HEK293 (cell line): ENCODE measurements around the gene STAT3.

Experiments used
- CTCF ChIA-PET: fragments of 350-600 bp; formaldehyde crosslinking; extraction: SDS; loops from one replicate; lab custom pipeline; 2021; ENCODE audit warnings: antibody characterized with exemption; lab: Yijun Ruan, JAX
- POLR2A ChIA-PET: fragments of 300-600 bp; formaldehyde crosslinking; extraction: SDS; loops from one replicate; lab custom pipeline; 2020; ENCODE audit warnings: antibody characterized with exemption, inconsistent platforms; lab: Yijun Ruan, JAX
- H3K27ac ChIP-seq: fragments of 200-500 bp; sonication (Bioruptor generic); 2 replicates; pipeline ENCODE4 v1.5.1; 2014; ENCODE audit warnings: low read depth, low read length, control low read depth, inconsistent platforms; ENCODE audit errors: extremely low read depth
- H3K36me3 ChIP-seq, 2 experiments: fragments of 200-500 bp in 1 of 2; sonication (Bioruptor generic) in 1 of 2; 1 replicate in 1 of 2; 2 replicates in 1 of 2; pipeline ENCODE4 v1.5.1; 2014 to 2017; ENCODE audit warnings: inconsistent platforms in 2 of 2, low read length in 2 of 2; ENCODE audit not compliant: control insufficient read depth in 2 of 2, insufficient read depth in 1 of 2
- H3K4me1 ChIP-seq: fragments of 200-500 bp; sonication (Bioruptor generic); 2 replicates; pipeline ENCODE4 v1.5.1; 2014; ENCODE audit warnings: mild to moderate bottlenecking, low read length, inconsistent platforms; ENCODE audit not compliant: control insufficient read depth, insufficient read depth
- H3K4me3 ChIP-seq: 2 replicates; pipeline ENCODE4 v1.5.1; 2011; ENCODE audit warnings: low read depth, mild to moderate bottlenecking, control low read depth, low read length, moderate library complexity
- H3K9me3 ChIP-seq: fragments of 200-500 bp; sonication (Bioruptor generic); 2 replicates; pipeline ENCODE4 v1.5.1; 2014; ENCODE audit warnings: low read depth, low read length, inconsistent platforms; ENCODE audit not compliant: control insufficient read depth, insufficient read depth
- GLIS1 ChIP-seq: fragments of 450-650 bp; formaldehyde crosslinking; IDR thresholded peaks from 2 replicates; pipeline ENCODE4 v1.5.1; 2016; ENCODE audit warnings: missing biosample characterization, missing genetic modification characterization
- HIC1 ChIP-seq: fragments of 450-650 bp; formaldehyde crosslinking; IDR thresholded peaks from 2 replicates; pipeline ENCODE4 v1.5.1; 2016; ENCODE audit warnings: missing biosample characterization, missing genetic modification characterization
- HOXD13 ChIP-seq: sonication (generic); formaldehyde crosslinking; IDR thresholded peaks from 2 replicates; pipeline ENCODE4 v1.8.0; 2022; ENCODE audit warnings: missing genetic modification reagents, borderline replicate concordance
- PRDM10 ChIP-seq: fragments of 450-650 bp; formaldehyde crosslinking; IDR thresholded peaks from 2 replicates; pipeline ENCODE4 v1.5.1; 2016; ENCODE audit warnings: missing biosample characterization, missing genetic modification characterization
- SCRT2 ChIP-seq: fragments of 450-650 bp; formaldehyde crosslinking; IDR thresholded peaks from 2 replicates; pipeline ENCODE4 v1.5.1; 2016; ENCODE audit warnings: missing biosample characterization, missing genetic modification characterization
- ZBTB8A ChIP-seq: fragments of 450-650 bp; formaldehyde crosslinking; IDR thresholded peaks from 2 replicates; pipeline ENCODE4 v1.5.1; 2016; ENCODE audit warnings: missing biosample characterization, missing genetic modification characterization
- ZFHX2 ChIP-seq: fragments of 450-650 bp; formaldehyde crosslinking; conservative IDR thresholded peaks from 2 replicates; pipeline ENCODE4 v1.5.1; 2016; ENCODE audit warnings: missing biosample characterization, missing genetic modification characterization
- ZFP69B ChIP-seq: fragments of 450-650 bp; formaldehyde crosslinking; IDR thresholded peaks from 2 replicates; pipeline ENCODE4 v1.5.1; 2016; ENCODE audit warnings: missing biosample characterization, missing genetic modification characterization
- TF ChIP-seq, protein P1 (sequence below): fragments of 450-650 bp; formaldehyde crosslinking; IDR thresholded peaks from 2 replicates; pipeline ENCODE4 v1.5.1; 2016; ENCODE audit warnings: missing biosample characterization, missing genetic modification characterization
- TF ChIP-seq, protein P2 (sequence below): IDR thresholded peaks from 2 replicates; pipeline ENCODE4 v1.6.1; 2011; ENCODE audit warnings: mild to moderate bottlenecking, low read depth, low read length, borderline replicate concordance

Gene STAT3

GRCh38 chr17:42287305-42287976, 100.8 kb downstream of the STAT3 start:
- H3K9me3 ChIP-seq = no peaks in the 10 kb centered on the region
- CTCF ChIA-PET = interaction anchor here (0.9 to 1.0 kb wide), 2 partner anchors 10 to 35 kb away, joined by 3 to 4 read pairs; no protein-coding TSS in a partner anchor
- H3K27ac ChIP-seq = no peak overlapping the region
- POLR2A ChIA-PET = no interaction called here
- H3K36me3 ChIP-seq = no peaks in the 10 kb centered on the region
- H3K4me1 ChIP-seq = no peaks in the 10 kb centered on the region
- no peak overlapping the region for H3K4me3 ChIP-seq
- no peak for TF ChIP-seq HIC1 (tag by site-specific recombination)
- peak; percentile 100 for TF ChIP-seq PRDM10 (tag by site-specific recombination)
- peak; percentile 12; the same call in 1 of the 2 replicates for TF ChIP-seq ZFHX2
- TF ChIP-seq HOXD13 (CRISPR knock-in tag) = no peak

- ChIA-PET POLR2A (no interaction called here), CTCF (interaction anchor here (0.6 to 1.1 kb wide), 3 partner anchors 9 to 477 kb away, joined by 3 read pairs; no protein-coding TSS in a partner anchor)
- H3K9me3 ChIP-seq = no peaks in the 10 kb centered on the region
- no peaks in the 10 kb centered on the region for H3K36me3 ChIP-seq
- H3K27ac ChIP-seq = no peak overlapping the region
- TF ChIP-seq, protein P1, sequence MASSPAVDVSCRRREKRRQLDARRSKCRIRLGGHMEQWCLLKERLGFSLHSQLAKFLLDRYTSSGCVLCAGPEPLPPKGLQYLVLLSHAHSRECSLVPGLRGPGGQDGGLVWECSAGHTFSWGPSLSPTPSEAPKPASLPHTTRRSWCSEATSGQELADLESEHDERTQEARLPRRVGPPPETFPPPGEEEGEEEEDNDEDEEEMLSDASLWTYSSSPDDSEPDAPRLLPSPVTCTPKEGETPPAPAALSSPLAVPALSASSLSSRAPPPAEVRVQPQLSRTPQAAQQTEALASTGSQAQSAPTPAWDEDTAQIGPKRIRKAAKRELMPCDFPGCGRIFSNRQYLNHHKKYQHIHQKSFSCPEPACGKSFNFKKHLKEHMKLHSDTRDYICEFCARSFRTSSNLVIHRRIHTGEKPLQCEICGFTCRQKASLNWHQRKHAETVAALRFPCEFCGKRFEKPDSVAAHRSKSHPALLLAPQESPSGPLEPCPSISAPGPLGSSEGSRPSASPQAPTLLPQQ (tag by site-specific recombination) = peak; percentile 59; the same call in 1 of the 2 replicates
- peak; percentile 63 for TF ChIP-seq GLIS1 (tag by site-specific recombination)
- TF ChIP-seq ZBTB8A (tag by site-specific recombination) = no peak
- TF ChIP-seq SCRT2 (tag by site-specific recombination) = peak; percentile 58
- peak; percentile 63; the same call in 1 of the 2 replicates for TF ChIP-seq ZFP69B
- TF ChIP-seq, protein P2, sequence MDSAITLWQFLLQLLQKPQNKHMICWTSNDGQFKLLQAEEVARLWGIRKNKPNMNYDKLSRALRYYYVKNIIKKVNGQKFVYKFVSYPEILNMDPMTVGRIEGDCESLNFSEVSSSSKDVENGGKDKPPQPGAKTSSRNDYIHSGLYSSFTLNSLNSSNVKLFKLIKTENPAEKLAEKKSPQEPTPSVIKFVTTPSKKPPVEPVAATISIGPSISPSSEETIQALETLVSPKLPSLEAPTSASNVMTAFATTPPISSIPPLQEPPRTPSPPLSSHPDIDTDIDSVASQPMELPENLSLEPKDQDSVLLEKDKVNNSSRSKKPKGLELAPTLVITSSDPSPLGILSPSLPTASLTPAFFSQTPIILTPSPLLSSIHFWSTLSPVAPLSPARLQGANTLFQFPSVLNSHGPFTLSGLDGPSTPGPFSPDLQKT = no peak
- no peak overlapping the region for H3K4me3 ChIP-seq
- H3K4me1 ChIP-seq = no peaks in the 10 kb centered on the region
Measured at GRCh38 chr17:42286411-42287221, 101.6 kb downstream of the STAT3 start.
